Right lobe of liver (tissue), 4 donors: ENCODE data around the gene CNIH2.

Experiments
- POLR2A ChIP-seq: fragments of 450-650 bp; IDR thresholded peaks from one replicate; pipeline ENCODE4 v1.6.1; 2017; ENCODE audit warnings: antibody characterized with exemption, mild to moderate bottlenecking
- TF ChIP-seq, protein P1 (sequence below), 4 donors: fragments of 200-600 bp in 3 of 4; fragments of 450-650 bp in 1 of 4; IDR thresholded peaks; one replicate each; pipeline versions ENCODE4 v1.5.1 to v1.8.0; 2016 to 2022; ENCODE audit warnings: antibody characterized with exemption in 4 of 4, mild to moderate bottlenecking in 2 of 4
- donor health status: DM: no; HTN: no; CAD: no.
- donor health status: DM: no; HTN: no; CAD: no.
- donor health status: DM: no; HTN: yes; CAD: no.

DNA sequence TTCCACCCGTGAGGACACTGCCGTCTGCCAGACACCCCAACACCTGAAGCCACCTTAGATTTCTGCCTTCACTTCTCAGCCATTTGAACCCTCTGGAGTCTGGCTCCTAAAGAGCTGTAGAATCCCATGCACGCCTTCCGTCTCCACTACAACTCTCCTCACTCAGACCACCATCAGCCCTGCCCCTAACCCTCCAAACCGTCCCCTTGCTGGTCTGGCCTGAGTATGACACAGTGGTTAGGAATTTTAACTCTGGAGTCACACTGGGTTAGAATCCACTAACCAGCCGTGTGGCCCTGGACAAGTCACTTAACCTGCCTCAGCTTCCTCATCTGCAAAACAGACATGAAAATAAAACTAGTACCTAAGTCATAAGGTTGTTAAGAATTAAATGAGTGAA lies 3.0 kb downstream of the CNIH2 start:
- TF ChIP-seq, protein P1, sequence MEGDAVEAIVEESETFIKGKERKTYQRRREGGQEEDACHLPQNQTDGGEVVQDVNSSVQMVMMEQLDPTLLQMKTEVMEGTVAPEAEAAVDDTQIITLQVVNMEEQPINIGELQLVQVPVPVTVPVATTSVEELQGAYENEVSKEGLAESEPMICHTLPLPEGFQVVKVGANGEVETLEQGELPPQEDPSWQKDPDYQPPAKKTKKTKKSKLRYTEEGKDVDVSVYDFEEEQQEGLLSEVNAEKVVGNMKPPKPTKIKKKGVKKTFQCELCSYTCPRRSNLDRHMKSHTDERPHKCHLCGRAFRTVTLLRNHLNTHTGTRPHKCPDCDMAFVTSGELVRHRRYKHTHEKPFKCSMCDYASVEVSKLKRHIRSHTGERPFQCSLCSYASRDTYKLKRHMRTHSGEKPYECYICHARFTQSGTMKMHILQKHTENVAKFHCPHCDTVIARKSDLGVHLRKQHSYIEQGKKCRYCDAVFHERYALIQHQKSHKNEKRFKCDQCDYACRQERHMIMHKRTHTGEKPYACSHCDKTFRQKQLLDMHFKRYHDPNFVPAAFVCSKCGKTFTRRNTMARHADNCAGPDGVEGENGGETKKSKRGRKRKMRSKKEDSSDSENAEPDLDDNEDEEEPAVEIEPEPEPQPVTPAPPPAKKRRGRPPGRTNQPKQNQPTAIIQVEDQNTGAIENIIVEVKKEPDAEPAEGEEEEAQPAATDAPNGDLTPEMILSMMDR (IDR thresholded peaks at IDR 0.05) = no peak
- TF ChIP-seq POLR2A = no peak
